Activated CD8-positive, alpha-beta memory T cell treated with anti-CD3 and anti-CD28 coated beads for 4 hours (primary cell): Measurements from ENCODE around the gene SELENOO.

Source experiments
- DNase-seq, 2 donors: peaks; one replicate each; pipeline ENCODE4 v3.0.0-alpha.2; 2020; ENCODE audit warnings: low read depth in 2 of 2

The SELENOO gene

GRCh38 chr22:50184004-50184901 lies 16.6 kb upstream of the SELENOO start:
- no peak for DNase-seq

GRCh38 chr22:50184902-50185374 lies 15.9 kb upstream of the SELENOO start:
- DNase-seq = no peak

- DNase-seq = peak; percentile 67 to 79
These were observed 15.3 kb upstream of the SELENOO start, which contains the start of gene TRABD for GRCh38 chr22:50185375-50186087. TSS of gene TRABD (plus strand) at chr22:50185913. CDS start at chr22:50193061, 7,148 bp downstream.

GRCh38 chr22:50186181-50186714 lies 14.6 kb upstream of the SELENOO start:
- DNase-seq = no peak

GRCh38 chr22:50186761-50187523 lies 13.9 kb upstream of the SELENOO start:
- no peak for DNase-seq

- no peak for DNase-seq
These were observed 12.5 kb upstream of the SELENOO start for GRCh38 chr22:50188356-50188755.

- no peak for DNase-seq
These were observed 11.5 kb upstream of the SELENOO start for GRCh38 chr22:50189184-50189848.

- DNase-seq = no peak
These were observed 11.0 kb upstream of the SELENOO start for GRCh38 chr22:50189849-50190181.

- peak; percentile 55 to 61 for DNase-seq
These were observed 10.4 kb upstream of the SELENOO start for GRCh38 chr22:50190182-50190940.

- DNase-seq = peak; percentile 39 to 48
These were observed 9.7 kb upstream of the SELENOO start for GRCh38 chr22:50190941-50191741.

- DNase-seq = no peak
These were observed 8.2 kb upstream of the SELENOO start for GRCh38 chr22:50192436-50193204.

- DNase-seq = no peak
These were observed 7.2 kb upstream of the SELENOO start for GRCh38 chr22:50193621-50194020.

- DNase-seq = no peak
These were observed 6.6 kb upstream of the SELENOO start for GRCh38 chr22:50194037-50194805.

GRCh38 chr22:50196256-50196655 lies 4.6 kb upstream of the SELENOO start:
- DNase-seq = no peak

GRCh38 chr22:50197000-50197800 lies 3.6 kb upstream of the SELENOO start:
- DNase-seq = no peak

GRCh38 chr22:50197856-50198623 lies 2.8 kb upstream of the SELENOO start:
- no peak for DNase-seq
